ENCODE data around the gene C12orf50. TPM values are rescaled to one million over a fixed set of nuclear protein-coding genes. Genes with fewer than 3 reads are reported as not detected.

Gene C12orf50
- total and polyA plus RNA-seq, 2 of the 13 experiments (the other 11 are each of a cell fraction or from before 2014, with no cell fraction given) = not detected

DNA sequence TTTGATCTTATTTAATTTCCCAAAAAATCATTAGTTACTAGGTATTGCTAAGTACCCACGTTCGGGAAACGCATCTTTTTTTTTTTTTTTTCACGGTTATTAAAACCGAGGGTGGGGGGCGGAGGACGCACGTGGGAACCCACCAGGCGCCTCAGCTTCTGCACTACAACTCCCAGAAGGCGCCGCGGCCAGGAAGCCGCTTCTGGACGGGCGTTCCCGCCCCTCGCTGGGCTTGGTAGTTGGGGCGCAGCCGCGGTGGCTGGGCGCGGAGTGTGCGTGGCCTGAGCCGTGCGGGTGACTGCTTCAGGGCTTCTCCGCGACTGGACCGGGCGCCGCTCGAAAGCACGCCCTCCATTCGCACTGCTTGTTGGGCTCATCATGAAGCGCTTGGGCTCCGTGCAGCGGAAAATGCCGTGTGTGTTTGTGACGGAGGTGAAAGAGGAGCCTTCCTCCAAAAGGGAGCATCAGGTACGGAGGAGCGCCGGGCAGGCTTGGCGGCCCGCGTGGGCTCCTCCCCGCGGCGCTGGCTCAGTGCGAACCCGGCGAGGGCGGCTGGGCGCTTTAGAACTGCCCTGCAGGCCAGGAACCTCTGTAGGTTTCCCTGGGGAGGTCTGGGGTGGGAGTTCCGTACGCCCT, 6.2 kb upstream of the C12orf50 start (continued):
- TF ChIP-seq, protein P1, sequence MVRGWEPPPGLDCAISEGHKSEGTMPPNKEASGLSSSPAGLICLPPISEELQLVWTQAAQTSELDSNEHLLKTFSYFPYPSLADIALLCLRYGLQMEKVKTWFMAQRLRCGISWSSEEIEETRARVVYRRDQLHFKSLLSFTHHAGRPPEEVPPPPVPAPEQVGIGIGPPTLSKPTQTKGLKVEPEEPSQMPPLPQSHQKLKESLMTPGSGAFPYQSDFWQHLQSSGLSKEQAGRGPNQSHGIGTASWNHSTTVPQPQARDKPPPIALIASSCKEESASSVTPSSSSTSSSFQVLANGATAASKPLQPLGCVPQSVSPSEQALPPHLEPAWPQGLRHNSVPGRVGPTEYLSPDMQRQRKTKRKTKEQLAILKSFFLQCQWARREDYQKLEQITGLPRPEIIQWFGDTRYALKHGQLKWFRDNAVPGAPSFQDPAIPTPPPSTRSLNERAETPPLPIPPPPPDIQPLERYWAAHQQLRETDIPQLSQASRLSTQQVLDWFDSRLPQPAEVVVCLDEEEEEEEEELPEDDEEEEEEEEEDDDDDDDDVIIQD (CRISPR knock-in tag; IDR thresholded peaks at IDR 0.05; ENCODE audit: low read depth) = no peak
- TF ChIP-seq ZNF33B (CRISPR knock-in tag; IDR thresholded peaks at IDR 0.05) = no peak
- TF ChIP-seq, protein P2, sequence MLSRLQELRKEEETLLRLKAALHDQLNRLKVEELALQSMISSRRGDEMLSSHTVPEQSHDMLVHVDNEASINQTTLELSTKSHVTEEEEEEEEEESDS (CRISPR knock-in tag; IDR thresholded peaks at IDR 0.05; ENCODE audit: borderline replicate concordance) = no peak
- TF ChIP-seq ZNF256 (CRISPR knock-in tag; conservative IDR thresholded peaks at IDR 0.05) = 0 out of 2 replicates have a peak, but pooled peaks have one; percentile 64
- peak; percentile 41; the same call in 1 of the 2 replicates for TF ChIP-seq MAZ (IDR thresholded peaks at IDR 0.05; ENCODE audit: borderline replicate concordance, low read depth, low read length)
- peak; percentile 75; the same call in 1 of the 2 replicates for TF ChIP-seq MAZ (CRISPR knock-in tag; IDR thresholded peaks at IDR 0.05; ENCODE audit: low read depth)
- TF ChIP-seq NPAS2 (CRISPR knock-in tag; IDR thresholded peaks at IDR 0.05; ENCODE audit: borderline replicate concordance) = no peak
- TF ChIP-seq, protein P3, sequence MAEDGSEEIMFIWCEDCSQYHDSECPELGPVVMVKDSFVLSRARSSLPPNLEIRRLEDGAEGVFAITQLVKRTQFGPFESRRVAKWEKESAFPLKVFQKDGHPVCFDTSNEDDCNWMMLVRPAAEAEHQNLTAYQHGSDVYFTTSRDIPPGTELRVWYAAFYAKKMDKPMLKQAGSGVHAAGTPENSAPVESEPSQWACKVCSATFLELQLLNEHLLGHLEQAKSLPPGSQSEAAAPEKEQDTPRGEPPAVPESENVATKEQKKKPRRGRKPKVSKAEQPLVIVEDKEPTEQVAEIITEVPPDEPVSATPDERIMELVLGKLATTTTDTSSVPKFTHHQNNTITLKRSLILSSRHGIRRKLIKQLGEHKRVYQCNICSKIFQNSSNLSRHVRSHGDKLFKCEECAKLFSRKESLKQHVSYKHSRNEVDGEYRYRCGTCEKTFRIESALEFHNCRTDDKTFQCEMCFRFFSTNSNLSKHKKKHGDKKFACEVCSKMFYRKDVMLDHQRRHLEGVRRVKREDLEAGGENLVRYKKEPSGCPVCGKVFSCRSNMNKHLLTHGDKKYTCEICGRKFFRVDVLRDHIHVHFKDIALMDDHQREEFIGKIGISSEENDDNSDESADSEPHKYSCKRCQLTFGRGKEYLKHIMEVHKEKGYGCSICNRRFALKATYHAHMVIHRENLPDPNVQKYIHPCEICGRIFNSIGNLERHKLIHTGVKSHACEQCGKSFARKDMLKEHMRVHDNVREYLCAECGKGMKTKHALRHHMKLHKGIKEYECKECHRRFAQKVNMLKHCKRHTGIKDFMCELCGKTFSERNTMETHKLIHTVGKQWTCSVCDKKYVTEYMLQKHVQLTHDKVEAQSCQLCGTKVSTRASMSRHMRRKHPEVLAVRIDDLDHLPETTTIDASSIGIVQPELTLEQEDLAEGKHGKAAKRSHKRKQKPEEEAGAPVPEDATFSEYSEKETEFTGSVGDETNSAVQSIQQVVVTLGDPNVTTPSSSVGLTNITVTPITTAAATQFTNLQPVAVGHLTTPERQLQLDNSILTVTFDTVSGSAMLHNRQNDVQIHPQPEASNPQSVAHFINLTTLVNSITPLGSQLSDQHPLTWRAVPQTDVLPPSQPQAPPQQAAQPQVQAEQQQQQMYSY (CRISPR knock-in tag; IDR thresholded peaks at IDR 0.05) = no peak
- TF ChIP-seq SNRNP70 (IDR thresholded peaks at IDR 0.05; ENCODE audit: low read depth, low read length) = no peak
- TF ChIP-seq FOSL2 (CRISPR knock-in tag; IDR thresholded peaks at IDR 0.05) = peak; percentile 43; the same call in 1 of the 2 replicates
- TF ChIP-seq CBX5 (CRISPR knock-in tag; IDR thresholded peaks at IDR 0.05; ENCODE audit: borderline replicate concordance) = no peak; the same call in 1 of the 2 replicates
- TF ChIP-seq ZNF567 (CRISPR knock-in tag; IDR thresholded peaks at IDR 0.05; ENCODE audit: borderline replicate concordance) = no peak
- TF ChIP-seq ZNF737 (CRISPR knock-in tag; IDR thresholded peaks at IDR 0.05; ENCODE audit: borderline replicate concordance) = 0 out of 2 replicates have a peak, but pooled peaks have one; percentile 34
- TF ChIP-seq, protein P4, sequence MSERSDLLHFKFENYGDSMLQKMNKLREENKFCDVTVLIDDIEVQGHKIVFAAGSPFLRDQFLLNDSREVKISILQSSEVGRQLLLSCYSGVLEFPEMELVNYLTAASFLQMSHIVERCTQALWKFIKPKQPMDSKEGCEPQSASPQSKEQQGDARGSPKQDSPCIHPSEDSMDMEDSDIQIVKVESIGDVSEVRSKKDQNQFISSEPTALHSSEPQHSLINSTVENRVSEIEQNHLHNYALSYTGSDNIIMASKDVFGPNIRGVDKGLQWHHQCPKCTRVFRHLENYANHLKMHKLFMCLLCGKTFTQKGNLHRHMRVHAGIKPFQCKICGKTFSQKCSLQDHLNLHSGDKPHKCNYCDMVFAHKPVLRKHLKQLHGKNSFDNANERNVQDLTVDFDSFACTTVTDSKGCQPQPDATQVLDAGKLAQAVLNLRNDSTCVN (CRISPR knock-in tag; IDR thresholded peaks at IDR 0.05; ENCODE audit: borderline replicate concordance) = peak; percentile 57; the same call in 1 of the 2 replicates
- no peak for TF ChIP-seq CEBPB (IDR thresholded peaks at IDR 0.05; ENCODE audit: borderline replicate concordance, low read depth, low read length)
- TF ChIP-seq FOXP1 (IDR thresholded peaks at IDR 0.05) = no peak
- TF ChIP-seq FOXP1 (CRISPR knock-in tag; IDR thresholded peaks at IDR 0.05) = no peak
- TF ChIP-seq ZNF780A (CRISPR knock-in tag; IDR thresholded peaks at IDR 0.05) = no peak
- TF ChIP-seq POGZ (CRISPR knock-in tag; IDR thresholded peaks at IDR 0.05) = peak; percentile 69
